Measurements from ENCODE around the gene CUX1.
"Not testable (repeated sequence)": the region's sequence is repeated elsewhere in the genome, so short reads cannot be mapped to it uniquely, and the experiment has no call there.

The CUX1 gene

DNA sequence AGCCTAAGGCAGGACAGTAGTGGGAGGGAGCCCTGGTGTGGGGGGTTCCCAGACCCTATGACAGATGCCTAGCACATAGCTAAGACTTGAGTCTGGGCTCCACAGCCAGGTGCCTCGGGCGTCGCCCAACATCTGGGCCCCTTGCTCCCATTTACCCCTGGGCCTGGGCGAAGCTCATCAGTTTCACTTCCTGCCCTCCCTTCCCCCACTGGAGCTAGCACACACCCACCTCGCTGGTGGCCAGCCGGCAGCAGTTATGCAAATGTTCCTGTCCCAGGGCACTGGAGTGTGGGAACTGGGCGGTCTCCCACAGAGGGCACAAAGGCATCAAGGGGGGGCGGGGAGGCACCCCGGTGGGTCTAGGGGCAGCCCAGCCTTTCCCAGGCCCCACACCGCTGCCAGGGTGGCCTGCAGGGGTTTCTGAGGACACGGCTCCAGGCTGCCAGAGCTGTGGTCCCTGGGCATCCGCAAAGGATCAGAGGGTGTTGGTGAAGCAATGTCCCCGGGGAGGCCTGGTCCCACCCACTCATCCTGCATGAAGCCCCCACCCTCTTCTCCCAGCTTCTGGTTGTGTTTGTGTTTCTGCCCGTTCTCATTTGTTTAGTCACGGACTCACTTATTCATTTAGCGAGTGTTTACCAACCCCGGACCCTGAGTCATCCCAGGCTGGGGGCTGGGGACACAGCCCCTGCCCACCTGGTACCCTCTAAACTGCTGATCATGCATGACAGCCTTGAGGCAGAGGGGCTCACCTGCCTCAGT, 489.7 kb downstream of the CUX1 start:
- no peak for DNase-seq (ENCODE audit: low read depth in 3 of 3)

DNA sequence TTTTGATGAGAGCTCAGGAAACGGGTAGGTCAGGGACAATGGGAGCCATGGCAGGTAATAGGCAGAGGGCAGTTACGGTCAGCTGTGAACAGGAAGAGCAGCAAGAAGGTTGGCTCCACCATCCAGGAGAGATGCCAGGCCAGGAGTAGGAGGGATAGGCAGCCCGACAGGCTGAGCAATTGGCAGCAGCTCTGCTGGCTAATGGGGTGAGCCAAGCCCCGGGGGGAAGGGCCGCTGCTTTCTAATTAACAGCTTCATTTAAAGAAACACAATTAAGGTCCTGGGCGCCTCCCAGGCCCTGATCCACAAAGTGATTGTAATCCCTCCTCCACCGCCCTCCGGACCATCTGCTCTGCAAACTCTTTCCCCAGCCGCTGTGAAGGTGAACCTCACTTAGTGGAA, 493.0 kb downstream of the CUX1 start:
- DNase-seq (ENCODE audit: low read depth in 3 of 3), result no peak

DNA sequence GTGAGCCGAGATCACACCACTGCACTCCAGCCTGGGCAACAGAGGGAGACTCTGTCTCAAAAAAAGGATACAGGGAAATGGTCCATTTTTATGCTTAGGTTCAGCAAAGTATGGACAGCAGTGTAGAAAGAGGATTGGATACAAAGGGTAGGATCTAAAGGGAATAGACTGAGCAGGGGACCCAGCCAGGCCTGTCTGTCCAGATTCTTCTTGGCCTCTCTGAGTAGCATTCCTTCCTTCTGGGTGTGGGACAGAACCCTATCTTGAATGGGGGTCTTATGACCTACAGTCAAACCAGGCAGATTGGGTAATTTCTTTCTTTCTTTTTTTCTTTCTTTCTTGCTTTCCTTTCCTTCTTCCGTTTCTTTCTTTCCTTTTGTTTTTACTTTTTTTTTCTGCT, 494.9 kb downstream of the CUX1 start:
- no peak for DNase-seq (ENCODE audit: low read depth in 3 of 3)

DNA sequence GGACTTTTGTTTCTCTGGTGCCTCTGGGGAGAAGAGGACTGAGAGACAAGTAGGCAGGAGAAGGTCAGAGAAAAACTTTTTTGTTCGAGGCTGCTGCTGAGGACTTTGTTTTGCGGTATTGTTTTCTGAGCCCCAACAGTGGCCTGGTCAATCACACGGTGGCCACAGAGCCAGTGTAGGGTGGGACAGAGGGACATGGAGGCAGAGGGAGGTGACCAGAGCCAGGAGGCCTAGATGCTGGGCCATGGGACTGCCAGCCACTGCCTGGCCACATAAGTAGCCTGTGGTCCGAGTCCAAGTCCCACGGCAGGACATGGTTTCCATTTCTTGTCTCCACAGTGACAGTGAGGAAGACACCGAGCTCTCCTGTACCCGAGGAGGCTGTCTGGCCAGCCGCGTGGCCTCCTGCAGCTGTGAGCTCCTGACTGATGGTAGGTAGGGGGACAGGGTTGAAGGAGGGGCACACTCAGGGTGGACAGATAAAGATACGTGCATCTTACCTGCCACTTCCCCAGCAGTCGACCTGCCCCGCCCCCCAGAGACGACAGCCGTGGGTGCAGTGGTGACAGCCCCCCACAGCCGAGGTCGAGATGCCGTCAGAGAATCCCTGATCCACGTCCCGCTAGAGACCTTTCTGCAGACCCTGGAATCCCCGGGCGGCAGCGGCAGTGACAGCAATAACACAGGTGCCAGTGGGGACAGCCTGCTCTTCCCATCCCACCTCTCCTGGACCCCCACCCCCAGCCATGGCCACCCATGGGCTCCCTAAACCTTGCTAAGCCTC, 496.8 kb downstream of the CUX1 start:
- no peak for DNase-seq (ENCODE audit: low read depth in 3 of 3)

DNA sequence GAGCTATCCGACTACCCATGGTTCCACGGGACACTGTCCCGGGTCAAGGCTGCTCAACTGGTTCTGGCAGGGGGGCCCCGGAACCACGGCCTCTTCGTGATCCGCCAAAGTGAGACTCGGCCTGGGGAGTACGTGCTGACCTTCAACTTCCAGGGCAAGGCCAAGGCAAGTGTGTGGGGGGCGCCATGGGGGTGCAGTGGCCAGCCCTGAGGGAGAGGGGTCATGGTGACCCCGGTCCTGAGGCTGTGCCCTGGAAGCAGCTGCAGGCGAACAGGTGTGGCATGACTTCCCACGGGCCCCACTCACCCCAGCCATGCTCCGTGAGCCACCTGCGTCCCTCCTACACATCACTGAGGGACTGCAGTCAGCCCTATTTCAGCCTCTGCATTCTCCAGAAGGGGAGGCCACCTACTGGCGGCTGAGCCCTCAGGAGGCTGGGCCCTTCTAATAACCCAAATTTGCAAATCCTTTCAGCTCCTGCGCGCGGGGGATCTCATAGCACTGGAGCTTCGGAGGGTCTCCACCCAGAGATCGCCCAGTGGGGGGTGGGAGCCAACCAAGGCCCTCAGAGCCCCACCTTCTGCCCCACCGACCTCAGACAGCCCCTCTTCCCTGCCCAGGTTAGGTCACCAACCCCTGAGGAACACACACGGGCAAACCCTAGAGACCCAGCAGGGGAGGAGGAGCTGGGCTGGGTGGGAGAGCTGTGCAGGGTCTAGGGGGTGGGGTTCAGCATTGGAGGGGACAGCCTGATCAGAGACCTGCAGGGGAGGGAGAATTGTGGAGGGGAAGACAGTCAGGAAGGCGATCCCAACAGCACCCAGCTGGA, 500.0 kb downstream of the CUX1 start:
- DNase-seq (ENCODE audit: low read depth in 3 of 3), result no peak

DNA sequence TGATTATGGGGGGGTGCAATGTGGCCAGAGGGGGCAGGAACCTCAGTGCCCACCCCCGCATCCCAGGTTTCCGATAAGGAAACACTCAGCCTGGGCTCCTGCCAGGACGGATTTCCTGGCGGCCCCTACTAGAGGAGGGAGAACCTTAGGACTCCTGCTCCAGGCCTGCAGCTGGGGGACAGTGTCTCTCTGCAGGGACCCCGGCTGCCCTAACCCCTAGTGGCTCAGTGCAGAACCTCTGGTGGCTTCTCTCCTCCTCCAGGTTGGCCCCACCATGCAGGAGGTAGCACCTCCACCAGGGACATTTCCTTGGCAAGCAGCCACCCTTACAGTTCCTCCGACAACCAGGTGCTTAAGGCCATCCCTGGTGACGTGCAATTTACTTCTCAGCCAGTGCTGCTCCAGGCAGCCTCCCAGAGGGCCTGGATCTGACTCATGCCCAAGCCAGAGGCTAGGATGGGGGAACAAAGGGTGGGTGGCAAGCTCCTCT, 501.1 kb downstream of the CUX1 start:
- DNase-seq (ENCODE audit: low read depth in 3 of 3), result no peak

DNA sequence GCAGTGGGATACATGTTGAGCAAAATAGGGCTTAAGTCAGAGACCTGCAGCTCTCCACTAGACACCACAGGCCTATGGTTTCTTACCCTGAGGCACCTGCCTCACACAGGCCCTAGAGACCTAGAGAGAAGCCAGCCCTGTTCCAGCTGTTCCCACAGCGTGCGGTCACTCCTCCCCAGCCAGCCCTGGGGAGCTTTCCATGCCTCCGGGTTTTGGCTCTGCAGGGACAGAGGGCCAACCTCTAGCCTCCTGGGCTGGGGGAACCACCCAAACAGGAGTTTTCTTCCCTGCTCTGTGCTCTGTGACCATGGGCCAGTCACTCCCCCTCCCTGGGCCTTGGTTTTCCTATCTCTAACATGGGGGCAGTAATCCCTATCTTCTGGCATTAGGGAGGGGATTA, 502.2 kb downstream of the CUX1 start:
- DNase-seq (ENCODE audit: low read depth in 3 of 3), result no peak

DNA sequence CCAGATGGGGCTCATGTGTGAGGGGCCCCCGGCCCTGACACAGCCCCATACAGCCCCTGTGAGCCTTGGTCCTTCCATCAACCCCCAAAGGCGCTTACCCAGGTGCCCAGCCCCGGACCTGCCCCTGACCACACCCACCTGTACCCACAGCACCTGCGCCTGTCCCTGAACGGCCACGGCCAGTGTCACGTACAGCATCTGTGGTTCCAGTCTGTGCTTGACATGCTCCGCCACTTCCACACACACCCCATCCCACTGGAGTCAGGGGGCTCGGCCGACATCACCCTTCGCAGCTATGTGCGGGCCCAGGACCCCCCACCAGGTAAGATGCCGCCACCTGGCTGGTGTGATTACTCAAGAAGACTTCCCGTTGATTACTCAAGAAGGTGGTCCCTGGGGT, 502.8 kb downstream of the CUX1 start:
- no peak for DNase-seq (ENCODE audit: low read depth in 3 of 3)

DNA sequence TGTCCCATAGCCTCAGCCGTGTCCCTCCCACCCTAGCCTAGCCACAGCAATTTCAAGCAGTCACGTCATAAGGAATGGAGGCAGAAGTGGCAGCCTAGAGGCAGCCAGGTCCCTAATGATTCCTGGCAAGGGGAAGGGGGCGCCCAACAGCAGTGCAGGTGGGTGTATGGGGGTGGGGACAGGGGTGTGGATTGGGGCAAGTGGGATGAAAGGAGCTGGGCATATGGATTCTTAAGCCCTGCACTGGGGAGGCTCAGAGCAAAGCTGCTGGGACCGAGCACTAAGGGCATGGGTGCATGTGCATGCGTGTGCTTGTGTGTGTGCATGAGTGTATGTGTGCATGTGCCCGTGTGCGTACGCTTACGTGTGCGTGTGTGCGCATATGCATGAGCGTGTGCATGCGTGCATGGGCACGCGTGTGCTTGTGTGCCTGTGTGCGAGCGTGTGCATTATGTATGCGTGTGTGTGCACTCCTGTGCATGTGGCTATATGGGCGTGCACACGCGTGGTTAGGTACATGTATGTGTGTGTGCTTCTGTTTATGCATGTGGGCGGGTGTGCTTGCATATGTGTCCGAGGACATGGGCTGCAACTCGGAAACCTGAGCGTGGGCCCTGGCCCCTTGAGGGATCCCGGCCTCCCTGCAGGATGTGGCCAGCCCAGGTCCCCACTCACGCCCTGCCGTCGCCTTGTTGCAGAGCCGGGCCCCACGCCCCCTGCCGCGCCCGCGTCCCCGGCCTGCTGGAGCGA, 503.4 kb downstream of the CUX1 start:
- DNase-seq (ENCODE audit: low read depth in 3 of 3), result no peak

DNA sequence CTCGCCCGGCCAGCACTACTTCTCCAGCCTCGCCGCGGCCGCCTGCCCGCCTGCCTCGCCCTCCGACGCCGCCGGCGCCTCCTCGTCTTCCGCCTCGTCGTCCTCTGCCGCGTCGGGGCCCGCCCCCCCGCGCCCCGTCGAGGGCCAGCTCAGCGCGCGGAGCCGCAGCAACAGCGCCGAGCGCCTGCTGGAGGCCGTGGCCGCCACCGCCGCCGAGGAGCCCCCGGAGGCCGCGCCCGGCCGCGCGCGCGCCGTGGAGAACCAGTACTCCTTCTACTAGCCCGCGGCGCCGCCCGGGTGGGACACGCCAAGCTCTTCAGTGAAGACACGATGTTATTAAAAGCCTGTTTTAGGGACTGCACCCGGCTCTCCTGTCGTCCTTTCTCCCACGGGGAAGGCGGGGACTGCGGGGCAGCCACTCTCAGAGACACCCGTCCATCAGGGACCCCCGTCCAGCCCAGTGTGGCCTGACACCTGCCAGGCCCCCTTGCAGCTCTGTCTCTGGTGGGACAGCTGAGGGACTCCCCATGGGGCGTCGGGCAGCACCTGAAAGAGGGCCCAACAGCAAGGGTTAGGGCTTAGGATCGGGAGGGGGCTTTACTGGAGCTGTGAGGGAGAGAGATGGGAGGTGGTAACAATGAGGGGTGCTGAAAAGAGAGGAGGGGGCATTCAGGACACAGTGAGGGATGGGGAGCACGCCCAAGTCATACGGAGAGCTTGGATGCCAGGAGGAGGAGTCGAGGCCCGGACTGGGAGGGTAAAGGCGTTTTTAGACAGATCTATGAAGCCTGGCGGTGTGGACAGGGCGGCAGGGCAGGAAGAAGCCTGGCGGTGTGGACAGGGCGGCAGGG, 504.1 kb downstream of the CUX1 start:
- DNase-seq (ENCODE audit: low read depth in 3 of 3), result no peak

DNA sequence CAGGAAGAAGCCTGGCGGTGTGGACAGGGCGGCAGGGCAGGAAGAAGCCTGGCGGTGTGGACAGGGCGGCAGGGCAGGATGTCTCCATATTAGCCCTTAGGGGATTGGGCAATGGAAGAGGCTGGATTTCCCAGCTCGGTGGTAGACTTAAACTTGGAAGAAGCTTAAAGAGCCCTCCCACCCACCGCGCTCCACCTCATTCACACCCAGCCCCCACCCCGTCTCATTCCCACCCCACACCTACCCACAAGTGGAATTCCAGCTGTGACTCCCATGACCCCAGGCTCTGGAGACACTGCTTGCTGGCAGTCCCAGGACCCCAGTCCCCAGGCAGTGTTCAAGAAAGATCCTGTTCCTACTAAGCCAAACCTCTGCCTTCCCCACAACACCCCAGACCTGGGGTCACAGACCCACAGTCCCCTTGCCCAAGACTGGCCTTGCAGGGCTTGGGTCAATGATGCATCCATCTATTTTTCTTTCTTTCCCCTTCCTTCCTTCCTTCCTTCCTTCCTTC, 504.8 kb downstream of the CUX1 start:
- no peak for DNase-seq (ENCODE audit: low read depth in 3 of 3)

DNA sequence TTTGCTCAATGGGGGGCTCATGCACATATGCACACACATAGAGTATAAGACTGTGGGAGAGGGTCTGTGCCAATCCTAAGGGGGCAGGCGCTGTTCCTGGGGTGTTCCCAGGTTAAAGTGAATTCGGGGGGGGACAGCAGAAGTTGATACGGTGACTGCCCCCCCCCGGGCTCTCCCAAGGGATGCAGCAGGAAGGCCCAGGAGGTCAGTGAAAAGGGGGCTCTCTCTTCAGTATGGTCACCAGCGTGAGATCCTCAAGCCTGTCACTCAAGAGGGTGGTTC, 506.4 kb downstream of the CUX1 start:
- DNase-seq (ENCODE audit: low read depth in 3 of 3), result no peak

DNA sequence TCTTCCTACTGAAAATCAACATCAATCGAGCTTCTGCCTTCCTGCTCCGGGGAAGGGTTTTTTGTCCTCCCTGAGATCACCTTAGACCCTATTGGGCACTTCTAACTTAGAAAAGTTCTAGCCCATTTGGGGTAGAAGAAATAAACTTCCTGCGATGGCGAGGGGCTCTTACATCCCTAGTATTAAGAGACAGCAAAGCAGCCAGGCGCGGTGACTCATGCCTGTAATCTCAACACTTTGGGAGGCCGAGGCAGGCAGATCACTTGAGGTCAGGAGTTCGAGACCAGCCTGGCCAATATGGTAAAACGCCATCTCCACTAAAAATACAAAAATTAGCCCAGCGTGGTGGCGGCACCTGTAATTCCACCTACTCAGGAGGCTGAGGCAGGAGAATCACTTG, 507.7 kb downstream of the CUX1 start:
- not testable (repeated sequence) for DNase-seq (ENCODE audit: low read depth in 3 of 3)

DNA sequence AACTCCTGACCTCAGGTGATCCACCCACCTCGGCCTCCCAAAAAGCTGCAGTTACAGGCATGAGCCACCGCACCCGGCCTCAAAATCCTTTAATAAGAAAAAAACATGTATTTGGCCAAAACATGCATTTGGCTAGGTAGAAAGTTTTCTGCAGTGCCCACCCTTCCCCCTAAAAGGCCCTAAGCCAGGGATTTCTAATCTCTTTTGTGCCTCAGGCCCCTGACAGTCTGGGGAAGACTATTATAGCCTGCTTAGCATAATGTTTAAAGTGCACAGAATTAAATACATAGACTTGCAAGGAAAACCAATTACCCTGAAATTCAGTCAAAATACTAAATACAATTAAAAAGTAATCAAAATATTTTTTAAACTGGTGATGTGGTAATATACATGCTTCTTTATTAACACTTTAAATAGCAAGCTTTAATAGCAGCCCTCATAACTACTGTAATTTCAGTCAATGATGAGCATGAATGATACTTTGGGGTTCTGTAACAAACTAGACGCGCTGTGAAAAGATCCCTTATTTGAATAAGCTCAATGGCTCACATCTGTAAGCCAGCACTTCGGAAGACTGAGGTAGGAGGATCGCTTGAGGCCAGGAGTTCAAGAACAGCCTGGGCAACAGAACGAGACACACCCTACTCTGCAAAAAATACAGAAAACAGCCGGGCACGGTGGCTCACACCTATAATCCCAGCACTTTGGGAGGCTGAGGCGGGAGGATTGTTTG, 508.9 kb downstream of the CUX1 start:
- no peak for DNase-seq (ENCODE audit: low read depth in 3 of 3)

DNA sequence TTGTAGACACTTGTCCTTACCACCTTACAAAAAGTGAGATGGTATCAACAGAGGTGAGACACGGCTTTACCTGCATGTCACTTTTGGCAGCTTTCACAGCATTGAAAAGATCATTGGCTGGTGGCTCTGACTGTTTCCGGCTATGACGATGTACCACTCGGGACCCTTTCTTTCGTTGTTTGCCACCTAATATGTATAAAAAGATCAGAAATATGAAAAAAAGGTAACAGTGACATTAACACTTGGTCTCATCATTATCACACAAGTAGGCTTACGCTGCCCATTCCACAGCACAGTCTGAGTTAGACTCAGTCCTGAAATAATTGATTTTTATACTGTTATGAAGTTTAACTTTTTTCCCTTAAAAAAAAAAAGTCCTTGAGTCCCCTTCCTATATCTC, 509.8 kb downstream of the CUX1 start:
- not testable (repeated sequence) for DNase-seq (ENCODE audit: low read depth in 3 of 3)

DNA sequence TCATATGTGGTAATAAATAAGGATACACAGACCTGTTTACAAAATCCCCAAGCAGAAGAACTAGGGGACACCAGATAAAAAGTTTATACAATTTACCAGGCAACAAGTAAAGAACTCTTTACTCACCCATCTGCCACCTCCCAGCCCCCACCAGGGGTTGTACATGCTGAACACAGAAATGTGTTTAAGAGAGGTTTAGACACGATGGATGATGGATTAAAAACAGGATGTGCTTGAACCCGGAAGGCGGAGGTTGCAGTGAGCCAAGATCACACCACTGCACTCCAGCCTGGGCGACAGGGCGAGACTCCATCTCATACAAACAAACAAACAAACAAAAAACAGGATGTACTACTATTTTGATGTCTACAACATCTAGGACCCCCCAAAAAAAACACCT, 511.4 kb downstream of the CUX1 start:
- not testable (repeated sequence) for DNase-seq (ENCODE audit: low read depth in 3 of 3)

DNA sequence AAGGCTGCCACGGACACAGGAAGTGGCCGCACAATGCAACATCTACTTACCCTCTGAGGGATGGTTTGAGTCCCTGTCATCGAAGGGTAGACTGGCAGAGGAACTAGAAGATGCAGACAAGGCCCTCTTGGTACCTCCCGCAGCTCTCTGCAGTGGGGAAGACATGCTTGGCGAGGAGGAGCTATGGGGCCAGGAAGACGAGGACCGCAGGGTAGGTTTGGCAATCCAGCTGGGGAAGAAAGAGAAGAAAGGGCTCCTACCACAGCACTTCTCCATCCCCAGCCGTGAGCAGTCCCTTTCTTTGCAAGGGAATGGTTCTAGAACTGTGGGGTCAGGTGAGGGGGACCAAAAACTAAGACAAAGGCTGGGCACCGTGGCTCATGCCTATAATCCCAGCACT, 511.9 kb downstream of the CUX1 start:
- DNase-seq (ENCODE audit: low read depth in 3 of 3), result not testable (repeated sequence)

DNA sequence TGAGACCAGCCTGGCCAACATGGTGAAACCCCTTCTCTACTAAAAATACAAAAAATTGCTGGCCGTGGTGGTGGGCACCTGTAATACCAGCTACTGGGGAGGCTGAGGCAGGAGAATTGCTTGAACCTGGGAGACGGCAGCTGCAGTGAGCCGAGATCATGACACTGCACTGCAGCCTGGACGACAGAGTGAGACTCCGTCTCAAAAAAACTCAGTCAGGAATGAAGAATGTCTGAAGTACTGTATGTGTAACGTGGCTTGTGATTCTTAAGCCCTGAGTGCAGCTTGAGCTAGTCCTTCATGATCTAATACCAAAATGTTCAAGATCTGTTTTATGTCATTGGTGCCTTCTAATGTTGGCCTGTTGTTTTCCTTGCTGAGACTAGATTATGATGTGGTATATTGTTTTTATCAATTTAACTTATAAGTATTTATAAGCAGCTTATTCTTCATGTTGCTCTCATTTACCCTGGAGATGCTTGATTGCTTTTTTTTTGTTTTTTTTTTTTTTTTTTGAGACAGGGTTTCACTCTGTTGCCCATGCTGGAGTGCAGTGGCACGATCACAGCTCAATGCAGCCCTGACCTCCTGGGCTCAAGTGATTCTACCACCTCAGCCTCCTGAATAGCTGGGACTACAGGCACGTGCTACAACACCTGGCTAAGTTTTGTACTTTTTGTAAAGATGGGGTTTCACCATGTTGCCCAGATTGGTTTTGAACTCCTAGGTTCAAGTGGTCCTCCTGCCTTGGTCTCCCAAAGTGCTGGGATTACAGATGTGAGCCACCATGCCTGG, 513.4 kb downstream of the CUX1 start:
- DNase-seq (ENCODE audit: low read depth in 3 of 3), result not testable (repeated sequence)

All from stimulated activated CD4-positive, alpha-beta T cell treated with anti-CD3 and anti-CD28 coated beads, TNF-alpha, amount 100 ng/mL, for 48 hours (primary cell).